Measurements from ENCODE around the gene ZDHHC9.

The ZDHHC9 gene

GRCh38 chrX:129813662-129814368 is 29.9 kb downstream of the ZDHHC9 start:
- DNase-seq, result no peak

DNA sequence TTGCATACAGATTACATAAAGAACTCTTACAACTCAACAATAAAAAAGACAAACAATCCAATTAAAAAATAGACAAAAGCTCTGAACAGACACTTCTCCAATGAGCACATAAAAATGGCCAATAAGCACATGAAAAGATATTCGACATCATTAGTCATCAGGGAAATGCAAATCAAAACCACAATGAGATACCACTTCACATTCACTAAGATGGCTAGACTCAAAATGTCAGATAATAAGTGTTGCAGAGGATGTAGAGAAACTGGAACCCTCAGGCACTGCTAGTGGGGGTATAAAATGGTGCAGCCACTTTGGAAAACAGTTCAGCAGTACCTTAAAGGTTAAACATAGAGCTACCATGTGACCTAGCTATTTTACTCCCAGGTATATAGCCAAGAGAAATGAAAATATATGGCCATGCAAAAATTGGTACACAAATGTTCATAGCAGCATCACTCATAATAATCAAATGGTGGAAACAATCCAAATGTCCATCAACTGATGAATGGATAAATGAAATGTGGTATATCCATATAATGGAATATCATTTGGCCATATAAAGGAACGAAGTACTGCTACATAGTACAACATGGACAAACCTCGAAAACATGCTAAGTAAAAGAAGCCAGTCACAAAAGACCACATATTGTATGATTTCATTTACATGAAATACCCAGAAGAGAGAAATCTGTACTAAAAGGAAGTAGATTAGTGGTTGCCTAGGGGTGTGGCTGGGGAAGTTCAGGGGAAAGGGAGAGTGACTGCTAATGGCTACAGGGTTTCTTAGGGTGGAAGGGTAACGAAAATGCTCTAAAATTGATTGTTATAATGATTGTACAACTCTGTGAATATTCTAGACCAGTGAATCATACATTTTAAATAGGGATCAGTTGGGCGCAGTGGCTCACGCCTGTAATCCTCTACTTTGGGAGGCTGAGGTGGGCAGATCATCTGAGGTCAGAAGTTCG is 34.6 kb downstream of the ZDHHC9 start:
- no peak for DNase-seq

GRCh38 chrX:129808158-129808828 is 35.4 kb downstream of the ZDHHC9 start:
- DNase-seq, result no peak

DNA sequence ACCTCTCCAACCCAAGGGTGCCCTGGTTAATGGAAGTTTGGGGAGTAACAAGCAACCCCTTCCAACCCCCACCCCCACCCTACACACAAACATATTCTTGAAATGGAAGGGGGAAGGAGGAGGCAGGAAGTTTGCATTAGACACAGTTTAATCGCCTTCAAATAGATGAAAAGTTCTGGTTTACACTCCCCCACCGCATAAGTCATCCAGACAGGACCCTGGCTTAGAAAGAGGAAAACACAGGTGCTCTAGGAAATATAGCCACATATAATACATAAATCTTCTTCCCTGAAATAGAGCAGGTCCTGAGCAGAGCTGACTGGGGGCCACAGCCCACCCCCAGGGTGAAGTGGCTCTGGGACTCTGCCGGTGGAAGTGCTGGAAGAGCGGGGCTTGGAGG is 38.9 kb downstream of the ZDHHC9 start:
- no peak for DNase-seq

DNA sequence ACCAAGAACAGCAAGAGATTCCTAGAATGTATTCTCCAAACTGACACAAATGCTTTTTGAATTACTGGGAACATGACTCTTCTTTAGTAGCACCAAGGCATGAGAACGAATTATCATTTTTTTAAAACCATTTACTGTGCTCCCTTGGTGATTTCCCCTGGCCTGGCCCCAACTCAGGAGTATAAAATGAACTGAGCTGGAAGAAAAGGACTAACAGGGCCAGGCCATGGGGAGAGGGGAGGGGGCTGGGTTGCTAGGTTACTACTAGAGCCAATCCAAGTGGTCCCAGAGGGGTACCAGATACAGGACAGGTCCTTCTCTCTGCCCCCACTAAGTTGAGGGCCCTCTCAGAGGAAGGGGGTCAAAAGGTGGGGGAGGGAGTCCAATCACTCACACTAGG is 40.8 kb downstream of the ZDHHC9 start:
- DNase-seq, result no peak

GRCh38 chrX:129800186-129800585 is 43.5 kb downstream of the ZDHHC9 start:
- no peak for DNase-seq

DNA sequence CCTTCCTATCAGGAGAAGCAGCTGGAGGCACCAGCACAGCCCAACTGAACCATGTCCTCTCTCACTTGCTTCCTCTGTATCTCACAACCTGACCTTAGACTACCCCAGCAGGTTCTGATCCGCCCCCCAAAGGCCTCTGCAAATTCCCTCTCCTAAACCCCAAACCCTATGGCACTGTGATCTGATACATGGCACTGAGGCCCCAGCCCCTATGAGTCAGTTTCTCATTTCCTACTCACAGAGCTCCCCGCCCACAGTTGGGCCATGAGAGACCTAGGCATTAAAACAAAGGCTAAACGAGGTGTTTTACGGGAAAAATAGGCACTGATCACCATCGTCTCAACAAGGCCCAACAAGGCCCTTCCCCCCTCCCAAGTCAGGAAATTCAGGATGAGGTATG is 44.8 kb downstream of the ZDHHC9 start:
- no peak for DNase-seq

- DNase-seq, result no peak
Observed at GRCh38 chrX:129798456-129798855, 45.2 kb downstream of the ZDHHC9 start.

GRCh38 chrX:129797251-129797906 is 46.3 kb downstream of the ZDHHC9 start:
- DNase-seq, result no peak

DNA sequence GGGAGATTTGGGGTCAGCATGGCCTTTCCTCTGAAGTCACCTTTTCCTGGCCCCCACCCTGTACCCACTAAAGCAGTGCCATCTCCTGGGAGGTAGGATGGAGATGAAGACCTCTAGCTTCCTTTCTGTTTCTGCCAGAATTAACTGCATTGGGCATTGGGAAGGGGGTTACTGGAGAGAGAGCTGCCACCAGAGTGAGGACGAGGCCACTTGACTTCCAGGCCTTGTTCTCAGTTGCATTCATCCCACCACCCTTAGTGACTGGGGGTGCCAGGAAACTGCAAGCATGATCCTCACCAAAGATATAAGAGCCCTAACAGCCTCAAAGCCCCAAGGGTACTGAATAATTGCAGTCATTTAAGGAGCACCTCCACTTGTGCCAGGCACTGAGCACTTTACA is 48.1 kb downstream of the ZDHHC9 start:
- no peak for DNase-seq

DNA sequence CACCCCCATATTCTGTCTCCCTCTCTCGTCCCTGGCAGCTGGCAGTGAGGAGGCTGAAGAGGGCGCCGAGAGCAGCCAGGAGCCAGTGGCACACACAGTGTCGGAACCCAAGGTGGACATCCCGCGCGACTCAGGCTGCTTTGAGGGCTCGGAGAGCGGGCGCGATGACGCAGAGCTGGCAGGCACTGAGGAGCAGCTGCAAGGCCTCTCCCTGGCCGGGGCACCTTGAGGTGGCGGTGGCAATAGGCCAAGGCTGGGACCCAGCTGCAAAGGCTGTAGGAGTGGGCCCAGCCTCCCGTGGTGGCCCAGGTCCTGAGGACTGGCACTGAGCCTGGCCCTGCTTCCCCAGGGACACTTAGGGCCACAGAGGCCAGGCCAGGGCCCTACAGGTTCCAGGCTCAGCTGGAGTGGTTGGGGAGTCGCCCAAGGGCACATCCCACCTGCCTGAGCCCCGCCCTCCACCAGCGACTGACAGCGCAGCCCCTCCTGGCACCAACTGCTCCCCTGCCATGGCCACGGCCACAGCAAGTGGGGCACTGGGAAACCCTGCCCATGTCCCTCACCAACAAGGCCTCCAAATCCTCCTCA is 50.0 kb downstream of the ZDHHC9 start:
- no peak for DNase-seq

DNA sequence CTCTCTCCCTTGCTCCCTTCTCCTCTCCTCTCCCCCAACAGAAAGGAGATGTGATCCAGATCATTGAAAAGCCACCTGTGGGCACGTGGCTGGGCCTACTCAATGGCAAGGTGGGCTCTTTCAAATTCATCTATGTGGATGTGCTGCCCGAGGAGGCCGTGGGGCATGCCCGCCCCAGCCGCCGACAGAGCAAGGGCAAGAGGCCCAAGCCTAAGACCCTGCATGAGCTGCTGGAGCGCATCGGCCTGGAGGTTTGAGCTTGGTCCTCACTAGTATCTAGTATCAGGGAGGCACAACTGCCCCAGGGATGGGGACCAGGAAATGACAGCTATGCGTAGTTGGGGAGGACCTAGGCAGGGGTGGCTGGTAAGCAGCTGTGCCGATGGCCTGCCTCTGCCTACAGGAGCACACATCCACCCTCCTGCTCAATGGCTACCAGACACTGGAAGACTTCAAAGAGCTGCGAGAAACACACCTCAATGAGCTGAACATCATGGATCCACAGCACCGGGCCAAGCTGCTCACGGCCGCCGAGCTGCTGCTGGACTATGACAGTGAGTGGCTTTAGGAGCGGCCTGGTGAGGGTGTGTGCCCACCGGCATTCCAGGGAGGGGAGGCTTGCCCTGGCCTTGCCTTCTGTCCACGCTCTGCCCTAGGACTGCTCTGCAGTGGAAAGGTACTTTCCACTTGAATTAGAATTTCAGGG is 50.9 kb downstream of the ZDHHC9 start:
- no peak for DNase-seq

DNA sequence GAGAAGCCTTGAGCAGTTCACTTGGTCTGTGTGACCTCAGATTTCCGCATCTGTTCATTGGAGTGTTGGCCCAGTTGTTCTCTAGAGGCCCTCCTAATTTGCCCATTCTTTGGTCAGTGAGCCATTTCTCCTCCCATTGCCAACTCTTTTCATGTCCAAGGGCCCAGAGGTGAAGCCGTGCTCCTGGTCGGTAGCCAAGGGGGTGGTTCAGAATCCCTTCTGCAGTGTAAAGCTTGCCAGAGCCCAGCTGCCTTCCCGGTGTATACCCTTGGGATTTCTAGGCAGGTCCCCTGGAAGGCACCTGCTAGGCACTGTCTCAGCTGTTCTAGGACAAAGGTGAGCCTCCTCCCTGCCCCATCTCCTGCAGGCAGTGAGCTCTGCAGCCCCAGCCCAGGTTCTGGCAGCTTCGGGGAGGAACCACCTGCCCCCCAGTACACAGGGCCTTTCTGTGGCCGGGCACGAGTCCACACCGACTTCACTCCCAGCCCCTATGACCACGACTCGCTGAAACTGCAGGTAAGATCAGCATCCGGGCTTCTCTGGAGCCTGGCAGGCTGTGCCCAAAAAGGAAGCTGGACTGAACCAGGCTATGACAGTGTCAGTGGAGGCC is 51.6 kb downstream of the ZDHHC9 start:
- no peak for DNase-seq

- no peak for DNase-seq
Observed at GRCh38 chrX:129791336-129791735, 52.4 kb downstream of the ZDHHC9 start.

DNA sequence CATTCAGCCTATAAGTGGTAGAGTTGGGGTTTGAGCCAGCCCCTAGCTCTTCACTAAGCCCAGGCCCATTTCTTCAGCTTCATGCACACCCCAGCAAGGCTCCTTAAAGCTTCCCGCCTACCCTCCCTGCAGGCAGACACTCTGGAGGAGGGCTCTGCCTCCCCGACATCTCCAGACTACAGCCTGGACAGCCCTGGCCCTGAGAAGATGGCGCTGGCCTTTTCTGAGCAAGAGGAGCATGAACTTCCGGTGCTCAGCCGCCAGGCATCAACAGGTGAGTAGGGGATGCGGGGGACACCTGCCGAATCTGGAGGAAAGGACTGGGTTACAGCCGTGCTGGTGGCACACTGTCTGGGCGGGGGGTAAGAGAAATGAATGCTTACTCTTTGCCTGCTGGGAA is 52.9 kb downstream of the ZDHHC9 start:
- no peak for DNase-seq

DNA sequence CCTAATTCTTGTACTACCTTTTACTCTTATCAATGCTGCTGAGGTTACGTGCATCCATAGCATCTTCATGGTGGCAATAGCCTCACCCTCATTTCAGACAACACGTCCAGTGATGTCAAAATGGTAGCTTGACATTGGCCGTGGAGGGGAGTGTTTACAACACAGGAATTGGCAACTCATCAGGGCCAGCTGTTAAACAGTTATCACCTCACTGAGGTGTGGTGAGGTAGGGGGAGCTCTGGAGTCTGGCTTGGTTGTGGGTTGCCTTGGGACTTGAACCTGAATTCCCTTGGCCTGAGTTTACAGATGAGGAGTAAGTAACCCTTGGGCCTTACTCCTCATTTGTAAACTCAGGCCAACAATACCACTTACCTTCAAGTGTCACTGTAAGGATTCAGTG is 53.5 kb downstream of the ZDHHC9 start:
- DNase-seq, result no peak

DNA sequence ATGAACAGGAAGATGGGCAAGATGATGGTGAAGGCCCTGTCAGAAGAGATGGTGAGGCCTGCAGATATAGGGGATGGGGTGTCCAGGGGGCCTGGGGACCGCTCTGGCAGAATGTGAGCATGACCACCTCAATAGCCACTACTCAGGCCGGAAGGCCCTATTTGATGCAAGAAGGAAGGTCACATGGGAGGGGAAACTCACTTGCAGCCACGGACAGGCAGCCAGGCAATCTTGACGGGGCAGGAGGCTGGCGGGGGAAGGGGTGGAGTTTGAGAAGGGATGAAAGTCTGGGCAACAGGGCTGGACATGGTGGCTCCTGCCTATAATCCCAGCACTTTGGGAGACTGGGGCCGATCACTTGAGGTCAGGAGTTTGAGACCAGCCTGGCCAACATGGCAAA is 55.2 kb downstream of the ZDHHC9 start:
- no peak for DNase-seq

GRCh38 chrX:129787336-129788055 is 56.2 kb downstream of the ZDHHC9 start:
- DNase-seq, result no peak

- no peak for DNase-seq
Observed at GRCh38 chrX:129786210-129786651, 57.5 kb downstream of the ZDHHC9 start.

- DNase-seq, result no peak
Observed at GRCh38 chrX:129785160-129785947, 58.3 kb downstream of the ZDHHC9 start.
